Measurements from ENCODE around the gene RCCD1.

RCCD1 gene

DNA sequence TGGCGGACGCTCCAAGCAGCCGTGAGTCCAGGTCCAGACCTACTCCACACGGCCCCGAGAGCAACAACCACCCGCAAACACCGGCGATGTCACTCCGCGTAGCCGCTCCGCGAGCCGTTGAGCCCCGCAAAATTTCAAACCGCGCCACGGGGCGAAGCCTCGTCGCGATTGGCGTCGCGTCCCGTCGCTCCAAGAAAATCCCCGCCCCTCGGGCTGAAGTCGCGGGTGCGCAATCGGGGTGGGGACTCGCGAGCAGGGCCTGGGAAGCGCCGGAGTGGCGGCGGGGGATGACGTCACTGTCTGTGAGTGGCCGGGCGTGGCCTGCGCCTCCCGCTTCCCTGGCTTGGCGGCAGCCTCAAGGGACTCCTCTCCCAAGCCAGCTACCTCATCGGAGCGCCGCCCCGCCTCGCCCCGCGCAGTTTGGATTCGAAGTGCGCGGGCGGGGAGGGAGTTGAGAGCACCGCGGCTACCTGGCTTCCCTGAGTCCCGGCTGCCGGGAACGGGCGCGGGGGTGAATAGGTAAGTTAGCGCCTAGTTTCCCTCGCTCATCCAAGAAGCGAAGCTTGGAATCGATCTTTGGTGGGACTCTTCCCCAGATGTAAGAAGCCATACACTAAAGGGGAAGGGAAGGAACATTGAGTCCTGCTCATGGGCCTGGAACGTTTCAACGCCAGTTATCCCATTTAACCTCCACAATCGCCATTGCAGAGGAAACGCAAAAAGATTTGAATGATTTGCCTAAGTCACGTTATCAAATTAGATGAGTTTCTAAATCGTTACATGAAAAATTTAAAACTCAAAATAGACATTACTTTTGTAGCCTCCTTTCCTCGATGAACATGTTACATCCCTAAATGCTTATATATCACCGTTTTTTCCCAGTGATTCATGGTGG, 40.0 kb downstream of the RCCD1 start, which contains the start of gene PRC1 (continued):
- TF ChIP-seq, protein P1, sequence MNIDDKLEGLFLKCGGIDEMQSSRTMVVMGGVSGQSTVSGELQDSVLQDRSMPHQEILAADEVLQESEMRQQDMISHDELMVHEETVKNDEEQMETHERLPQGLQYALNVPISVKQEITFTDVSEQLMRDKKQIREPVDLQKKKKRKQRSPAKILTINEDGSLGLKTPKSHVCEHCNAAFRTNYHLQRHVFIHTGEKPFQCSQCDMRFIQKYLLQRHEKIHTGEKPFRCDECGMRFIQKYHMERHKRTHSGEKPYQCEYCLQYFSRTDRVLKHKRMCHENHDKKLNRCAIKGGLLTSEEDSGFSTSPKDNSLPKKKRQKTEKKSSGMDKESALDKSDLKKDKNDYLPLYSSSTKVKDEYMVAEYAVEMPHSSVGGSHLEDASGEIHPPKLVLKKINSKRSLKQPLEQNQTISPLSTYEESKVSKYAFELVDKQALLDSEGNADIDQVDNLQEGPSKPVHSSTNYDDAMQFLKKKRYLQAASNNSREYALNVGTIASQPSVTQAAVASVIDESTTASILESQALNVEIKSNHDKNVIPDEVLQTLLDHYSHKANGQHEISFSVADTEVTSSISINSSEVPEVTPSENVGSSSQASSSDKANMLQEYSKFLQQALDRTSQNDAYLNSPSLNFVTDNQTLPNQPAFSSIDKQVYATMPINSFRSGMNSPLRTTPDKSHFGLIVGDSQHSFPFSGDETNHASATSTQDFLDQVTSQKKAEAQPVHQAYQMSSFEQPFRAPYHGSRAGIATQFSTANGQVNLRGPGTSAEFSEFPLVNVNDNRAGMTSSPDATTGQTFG (tag by site-specific recombination; IDR thresholded peaks at IDR 0.05; ENCODE audit: borderline replicate concordance) = no peak; the same call in 1 of the 2 replicates
- TF ChIP-seq ZNF558 (tag by site-specific recombination; IDR thresholded peaks at IDR 0.05) (no peak), ZNF549 (tag by site-specific recombination; IDR thresholded peaks at IDR 0.05) (no peak), RBAK (tag by site-specific recombination; IDR thresholded peaks at IDR 0.05) (no peak), HOXA7 (CRISPR knock-in tag; IDR thresholded peaks at IDR 0.05; ENCODE audit: borderline replicate concordance) (no peak), SP3 (tag by site-specific recombination; IDR thresholded peaks at IDR 0.05) (peak; percentile 92), ZNF621 (tag by site-specific recombination; IDR thresholded peaks at IDR 0.05) (no peak), ZNF350 (tag by site-specific recombination; IDR thresholded peaks at IDR 0.05) (no peak), ZFP37 (tag by site-specific recombination; IDR thresholded peaks at IDR 0.05) (peak; percentile 93), GLIS1 (tag by site-specific recombination; IDR thresholded peaks at IDR 0.05) (peak; percentile 84), ZNF585B (tag by site-specific recombination; IDR thresholded peaks at IDR 0.05) (no peak), ZFP3 (tag by site-specific recombination; IDR thresholded peaks at IDR 0.05; ENCODE audit: low read depth) (no peak), ZNF2 (tag by site-specific recombination; IDR thresholded peaks at IDR 0.05) (peak; percentile 19; the same call in 1 of the 2 replicates), ZNF677 (tag by site-specific recombination; IDR thresholded peaks at IDR 0.05) (no peak), ZNF501 (tag by site-specific recombination; IDR thresholded peaks at IDR 0.05) (peak; percentile 76)
- TF ChIP-seq, protein P2, sequence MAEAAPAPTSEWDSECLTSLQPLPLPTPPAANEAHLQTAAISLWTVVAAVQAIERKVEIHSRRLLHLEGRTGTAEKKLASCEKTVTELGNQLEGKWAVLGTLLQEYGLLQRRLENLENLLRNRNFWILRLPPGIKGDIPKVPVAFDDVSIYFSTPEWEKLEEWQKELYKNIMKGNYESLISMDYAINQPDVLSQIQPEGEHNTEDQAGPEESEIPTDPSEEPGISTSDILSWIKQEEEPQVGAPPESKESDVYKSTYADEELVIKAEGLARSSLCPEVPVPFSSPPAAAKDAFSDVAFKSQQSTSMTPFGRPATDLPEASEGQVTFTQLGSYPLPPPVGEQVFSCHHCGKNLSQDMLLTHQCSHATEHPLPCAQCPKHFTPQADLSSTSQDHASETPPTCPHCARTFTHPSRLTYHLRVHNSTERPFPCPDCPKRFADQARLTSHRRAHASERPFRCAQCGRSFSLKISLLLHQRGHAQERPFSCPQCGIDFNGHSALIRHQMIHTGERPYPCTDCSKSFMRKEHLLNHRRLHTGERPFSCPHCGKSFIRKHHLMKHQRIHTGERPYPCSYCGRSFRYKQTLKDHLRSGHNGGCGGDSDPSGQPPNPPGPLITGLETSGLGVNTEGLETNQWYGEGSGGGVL (tag by site-specific recombination; IDR thresholded peaks at IDR 0.05) = peak; percentile 78
- TF ChIP-seq, protein P3, sequence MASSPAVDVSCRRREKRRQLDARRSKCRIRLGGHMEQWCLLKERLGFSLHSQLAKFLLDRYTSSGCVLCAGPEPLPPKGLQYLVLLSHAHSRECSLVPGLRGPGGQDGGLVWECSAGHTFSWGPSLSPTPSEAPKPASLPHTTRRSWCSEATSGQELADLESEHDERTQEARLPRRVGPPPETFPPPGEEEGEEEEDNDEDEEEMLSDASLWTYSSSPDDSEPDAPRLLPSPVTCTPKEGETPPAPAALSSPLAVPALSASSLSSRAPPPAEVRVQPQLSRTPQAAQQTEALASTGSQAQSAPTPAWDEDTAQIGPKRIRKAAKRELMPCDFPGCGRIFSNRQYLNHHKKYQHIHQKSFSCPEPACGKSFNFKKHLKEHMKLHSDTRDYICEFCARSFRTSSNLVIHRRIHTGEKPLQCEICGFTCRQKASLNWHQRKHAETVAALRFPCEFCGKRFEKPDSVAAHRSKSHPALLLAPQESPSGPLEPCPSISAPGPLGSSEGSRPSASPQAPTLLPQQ (tag by site-specific recombination; IDR thresholded peaks at IDR 0.05) = peak; percentile 77
- TF ChIP-seq, protein P4, sequence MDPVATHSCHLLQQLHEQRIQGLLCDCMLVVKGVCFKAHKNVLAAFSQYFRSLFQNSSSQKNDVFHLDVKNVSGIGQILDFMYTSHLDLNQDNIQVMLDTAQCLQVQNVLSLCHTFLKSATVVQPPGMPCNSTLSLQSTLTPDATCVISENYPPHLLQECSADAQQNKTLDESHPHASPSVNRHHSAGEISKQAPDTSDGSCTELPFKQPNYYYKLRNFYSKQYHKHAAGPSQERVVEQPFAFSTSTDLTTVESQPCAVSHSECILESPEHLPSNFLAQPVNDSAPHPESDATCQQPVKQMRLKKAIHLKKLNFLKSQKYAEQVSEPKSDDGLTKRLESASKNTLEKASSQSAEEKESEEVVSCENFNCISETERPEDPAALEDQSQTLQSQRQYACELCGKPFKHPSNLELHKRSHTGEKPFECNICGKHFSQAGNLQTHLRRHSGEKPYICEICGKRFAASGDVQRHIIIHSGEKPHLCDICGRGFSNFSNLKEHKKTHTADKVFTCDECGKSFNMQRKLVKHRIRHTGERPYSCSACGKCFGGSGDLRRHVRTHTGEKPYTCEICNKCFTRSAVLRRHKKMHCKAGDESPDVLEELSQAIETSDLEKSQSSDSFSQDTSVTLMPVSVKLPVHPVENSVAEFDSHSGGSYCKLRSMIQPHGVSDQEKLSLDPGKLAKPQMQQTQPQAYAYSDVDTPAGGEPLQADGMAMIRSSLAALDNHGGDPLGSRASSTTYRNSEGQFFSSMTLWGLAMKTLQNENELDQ (tag by site-specific recombination; IDR thresholded peaks at IDR 0.05; ENCODE audit: low read depth) = no peak
- TF ChIP-seq, protein P5, sequence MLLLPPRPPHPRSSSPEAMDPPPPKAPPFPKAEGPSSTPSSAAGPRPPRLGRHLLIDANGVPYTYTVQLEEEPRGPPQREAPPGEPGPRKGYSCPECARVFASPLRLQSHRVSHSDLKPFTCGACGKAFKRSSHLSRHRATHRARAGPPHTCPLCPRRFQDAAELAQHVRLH (tag by site-specific recombination; IDR thresholded peaks at IDR 0.05) = 0 out of 2 replicates have a peak, but pooled peaks have one; percentile 7
- TF ChIP-seq, protein P6, sequence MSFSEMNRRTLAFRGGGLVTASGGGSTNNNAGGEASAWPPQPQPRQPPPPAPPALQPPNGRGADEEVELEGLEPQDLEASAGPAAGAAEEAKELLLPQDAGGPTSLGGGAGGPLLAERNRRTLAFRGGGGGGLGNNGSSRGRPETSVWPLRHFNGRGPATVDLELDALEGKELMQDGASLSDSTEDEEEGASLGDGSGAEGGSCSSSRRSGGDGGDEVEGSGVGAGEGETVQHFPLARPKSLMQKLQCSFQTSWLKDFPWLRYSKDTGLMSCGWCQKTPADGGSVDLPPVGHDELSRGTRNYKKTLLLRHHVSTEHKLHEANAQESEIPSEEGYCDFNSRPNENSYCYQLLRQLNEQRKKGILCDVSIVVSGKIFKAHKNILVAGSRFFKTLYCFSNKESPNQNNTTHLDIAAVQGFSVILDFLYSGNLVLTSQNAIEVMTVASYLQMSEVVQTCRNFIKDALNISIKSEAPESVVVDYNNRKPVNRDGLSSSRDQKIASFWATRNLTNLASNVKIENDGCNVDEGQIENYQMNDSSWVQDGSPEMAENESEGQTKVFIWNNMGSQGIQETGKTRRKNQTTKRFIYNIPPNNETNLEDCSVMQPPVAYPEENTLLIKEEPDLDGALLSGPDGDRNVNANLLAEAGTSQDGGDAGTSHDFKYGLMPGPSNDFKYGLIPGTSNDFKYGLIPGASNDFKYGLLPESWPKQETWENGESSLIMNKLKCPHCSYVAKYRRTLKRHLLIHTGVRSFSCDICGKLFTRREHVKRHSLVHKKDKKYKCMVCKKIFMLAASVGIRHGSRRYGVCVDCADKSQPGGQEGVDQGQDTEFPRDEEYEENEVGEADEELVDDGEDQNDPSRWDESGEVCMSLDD (tag by site-specific recombination; IDR thresholded peaks at IDR 0.05) = peak; percentile 92
- TF ChIP-seq, protein P7, sequence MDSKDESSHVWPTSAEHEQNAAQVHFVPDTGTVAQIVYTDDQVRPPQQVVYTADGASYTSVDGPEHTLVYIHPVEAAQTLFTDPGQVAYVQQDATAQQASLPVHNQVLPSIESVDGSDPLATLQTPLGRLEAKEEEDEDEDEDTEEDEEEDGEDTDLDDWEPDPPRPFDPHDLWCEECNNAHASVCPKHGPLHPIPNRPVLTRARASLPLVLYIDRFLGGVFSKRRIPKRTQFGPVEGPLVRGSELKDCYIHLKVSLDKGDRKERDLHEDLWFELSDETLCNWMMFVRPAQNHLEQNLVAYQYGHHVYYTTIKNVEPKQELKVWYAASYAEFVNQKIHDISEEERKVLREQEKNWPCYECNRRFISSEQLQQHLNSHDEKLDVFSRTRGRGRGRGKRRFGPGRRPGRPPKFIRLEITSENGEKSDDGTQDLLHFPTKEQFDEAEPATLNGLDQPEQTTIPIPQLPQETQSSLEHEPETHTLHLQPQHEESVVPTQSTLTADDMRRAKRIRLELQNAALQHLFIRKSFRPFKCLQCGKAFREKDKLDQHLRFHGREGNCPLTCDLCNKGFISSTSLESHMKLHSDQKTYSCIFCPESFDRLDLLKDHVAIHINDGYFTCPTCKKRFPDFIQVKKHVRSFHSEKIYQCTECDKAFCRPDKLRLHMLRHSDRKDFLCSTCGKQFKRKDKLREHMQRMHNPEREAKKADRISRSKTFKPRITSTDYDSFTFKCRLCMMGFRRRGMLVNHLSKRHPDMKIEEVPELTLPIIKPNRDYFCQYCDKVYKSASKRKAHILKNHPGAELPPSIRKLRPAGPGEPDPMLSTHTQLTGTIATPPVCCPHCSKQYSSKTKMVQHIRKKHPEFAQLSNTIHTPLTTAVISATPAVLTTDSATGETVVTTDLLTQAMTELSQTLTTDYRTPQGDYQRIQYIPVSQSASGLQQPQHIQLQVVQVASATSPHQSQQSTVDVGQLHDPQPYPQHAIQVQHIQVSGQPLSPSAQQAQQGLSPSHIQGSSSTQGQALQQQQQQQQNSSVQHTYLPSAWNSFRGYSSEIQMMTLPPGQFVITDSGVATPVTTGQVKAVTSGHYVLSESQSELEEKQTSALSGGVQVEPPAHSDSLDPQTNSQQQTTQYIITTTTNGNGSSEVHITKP (tag by site-specific recombination; IDR thresholded peaks at IDR 0.05) = peak; percentile 84

All from HEK293 (cell line).